ENCODE results near the gene NOP53. TPM values are rescaled to one million over a fixed set of nuclear protein-coding genes. Genes with fewer than 3 reads are reported as not detected.

Gene NOP53
- total and polyA plus RNA-seq, 9 of the 15 experiments (the other 6 are each of a cell fraction or from before 2014, with no cell fraction given): 6.5 to 274 (median 145) TPM

DNA sequence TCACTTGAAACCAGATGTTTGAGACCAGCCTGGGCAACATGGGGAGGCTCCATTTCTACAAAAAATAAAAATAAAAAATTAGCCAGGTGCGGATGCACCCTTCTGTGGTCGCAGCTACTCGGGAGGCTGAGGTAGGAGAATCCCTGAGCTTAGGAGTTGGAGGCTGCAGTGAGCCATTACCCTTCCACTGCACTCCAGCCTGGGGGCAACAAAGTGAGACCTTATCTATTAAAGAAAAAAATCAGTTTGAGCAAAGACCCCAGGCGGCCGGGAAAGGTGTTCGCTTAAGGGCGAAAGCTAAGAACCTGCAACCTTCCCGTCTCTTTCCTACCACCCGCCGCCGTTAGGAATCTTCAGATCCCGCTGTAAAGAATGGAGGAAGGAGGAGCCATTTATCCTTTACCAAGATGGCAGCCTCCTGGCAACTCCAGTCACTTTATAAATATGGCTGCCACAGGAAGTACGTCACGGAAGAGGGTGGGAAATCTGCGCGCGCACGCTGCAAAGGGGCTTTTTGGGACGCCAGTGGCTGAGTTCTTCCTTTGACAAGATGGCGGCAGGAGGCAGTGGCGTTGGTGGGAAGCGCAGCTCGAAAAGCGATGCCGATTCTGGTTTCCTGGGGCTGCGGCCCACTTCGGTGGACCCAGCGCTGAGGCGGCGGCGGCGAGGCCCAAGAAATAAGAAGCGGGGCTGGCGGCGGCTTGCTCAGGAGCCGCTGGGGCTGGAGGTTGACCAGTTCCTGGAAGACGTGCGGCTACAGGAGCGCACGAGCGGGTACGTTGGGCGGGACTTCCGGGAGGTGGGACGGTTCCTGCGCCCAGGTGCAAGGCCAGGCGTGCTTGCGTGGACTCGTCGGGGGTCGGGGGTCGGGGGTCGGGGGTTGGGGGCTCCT, at the start of gene NOP53 (continued):
- TF ChIP-seq NELFE (IDR thresholded peaks at IDR 0.05; ENCODE audit: insufficient read depth, insufficient read length) (no peak), TRIM28 (IDR thresholded peaks at IDR 0.05) (no peak), COPS2 (conservative IDR thresholded peaks at IDR 0.05) (no peak), ZNF699 (CRISPR knock-in tag; IDR thresholded peaks at IDR 0.05; ENCODE audit: insufficient replicate concordance) (no peak), THRAP3 (IDR thresholded peaks at IDR 0.05; ENCODE audit: borderline replicate concordance) (no peak), MYC (IDR thresholded peaks at IDR 0.05; ENCODE audit: low read depth, low read length) (peak; percentile 85), MYC (CRISPR knock-in tag; IDR thresholded peaks at IDR 0.05; ENCODE audit: borderline replicate concordance, low read depth) (no peak), WHSC1 (IDR thresholded peaks at IDR 0.05; ENCODE audit: low read length) (no peak), POLR2B (IDR thresholded peaks at IDR 0.05; ENCODE audit: low read depth, partially characterized antibody) (peak; percentile 96), PYGO2 (tag; IDR thresholded peaks at IDR 0.05) (peak; percentile 54; the same call in 1 of the 2 replicates), ZKSCAN3 (CRISPR knock-in tag; IDR thresholded peaks at IDR 0.05) (no peak), SMC3 (conservative IDR thresholded peaks at IDR 0.05; ENCODE audit: insufficient read depth, low read depth, low read length) (no peak)
- TF ChIP-seq, protein P1, sequence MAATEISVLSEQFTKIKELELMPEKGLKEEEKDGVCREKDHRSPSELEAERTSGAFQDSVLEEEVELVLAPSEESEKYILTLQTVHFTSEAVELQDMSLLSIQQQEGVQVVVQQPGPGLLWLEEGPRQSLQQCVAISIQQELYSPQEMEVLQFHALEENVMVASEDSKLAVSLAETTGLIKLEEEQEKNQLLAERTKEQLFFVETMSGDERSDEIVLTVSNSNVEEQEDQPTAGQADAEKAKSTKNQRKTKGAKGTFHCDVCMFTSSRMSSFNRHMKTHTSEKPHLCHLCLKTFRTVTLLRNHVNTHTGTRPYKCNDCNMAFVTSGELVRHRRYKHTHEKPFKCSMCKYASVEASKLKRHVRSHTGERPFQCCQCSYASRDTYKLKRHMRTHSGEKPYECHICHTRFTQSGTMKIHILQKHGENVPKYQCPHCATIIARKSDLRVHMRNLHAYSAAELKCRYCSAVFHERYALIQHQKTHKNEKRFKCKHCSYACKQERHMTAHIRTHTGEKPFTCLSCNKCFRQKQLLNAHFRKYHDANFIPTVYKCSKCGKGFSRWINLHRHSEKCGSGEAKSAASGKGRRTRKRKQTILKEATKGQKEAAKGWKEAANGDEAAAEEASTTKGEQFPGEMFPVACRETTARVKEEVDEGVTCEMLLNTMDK (IDR thresholded peaks at IDR 0.05; ENCODE audit: borderline replicate concordance, insufficient read depth, low read depth, low read length, poor library complexity, severe bottlenecking): no peak
- TF ChIP-seq, protein P2, sequence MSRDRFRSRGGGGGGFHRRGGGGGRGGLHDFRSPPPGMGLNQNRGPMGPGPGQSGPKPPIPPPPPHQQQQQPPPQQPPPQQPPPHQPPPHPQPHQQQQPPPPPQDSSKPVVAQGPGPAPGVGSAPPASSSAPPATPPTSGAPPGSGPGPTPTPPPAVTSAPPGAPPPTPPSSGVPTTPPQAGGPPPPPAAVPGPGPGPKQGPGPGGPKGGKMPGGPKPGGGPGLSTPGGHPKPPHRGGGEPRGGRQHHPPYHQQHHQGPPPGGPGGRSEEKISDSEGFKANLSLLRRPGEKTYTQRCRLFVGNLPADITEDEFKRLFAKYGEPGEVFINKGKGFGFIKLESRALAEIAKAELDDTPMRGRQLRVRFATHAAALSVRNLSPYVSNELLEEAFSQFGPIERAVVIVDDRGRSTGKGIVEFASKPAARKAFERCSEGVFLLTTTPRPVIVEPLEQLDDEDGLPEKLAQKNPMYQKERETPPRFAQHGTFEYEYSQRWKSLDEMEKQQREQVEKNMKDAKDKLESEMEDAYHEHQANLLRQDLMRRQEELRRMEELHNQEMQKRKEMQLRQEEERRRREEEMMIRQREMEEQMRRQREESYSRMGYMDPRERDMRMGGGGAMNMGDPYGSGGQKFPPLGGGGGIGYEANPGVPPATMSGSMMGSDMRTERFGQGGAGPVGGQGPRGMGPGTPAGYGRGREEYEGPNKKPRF (IDR thresholded peaks at IDR 0.05; ENCODE audit: low read depth, low read length): no peak
- TF ChIP-seq, protein P3, sequence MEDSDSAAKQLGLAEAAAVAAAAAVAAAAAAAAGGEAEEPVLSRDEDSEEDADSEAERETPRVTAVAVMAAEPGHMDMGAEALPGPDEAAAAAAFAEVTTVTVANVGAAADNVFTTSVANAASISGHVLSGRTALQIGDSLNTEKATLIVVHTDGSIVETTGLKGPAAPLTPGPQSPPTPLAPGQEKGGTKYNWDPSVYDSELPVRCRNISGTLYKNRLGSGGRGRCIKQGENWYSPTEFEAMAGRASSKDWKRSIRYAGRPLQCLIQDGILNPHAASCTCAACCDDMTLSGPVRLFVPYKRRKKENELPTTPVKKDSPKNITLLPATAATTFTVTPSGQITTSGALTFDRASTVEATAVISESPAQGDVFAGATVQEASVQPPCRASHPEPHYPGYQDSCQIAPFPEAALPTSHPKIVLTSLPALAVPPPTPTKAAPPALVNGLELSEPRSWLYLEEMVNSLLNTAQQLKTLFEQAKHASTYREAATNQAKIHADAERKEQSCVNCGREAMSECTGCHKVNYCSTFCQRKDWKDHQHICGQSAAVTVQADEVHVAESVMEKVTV (CRISPR knock-in tag; IDR thresholded peaks at IDR 0.05): no peak
- TF ChIP-seq, protein P4, sequence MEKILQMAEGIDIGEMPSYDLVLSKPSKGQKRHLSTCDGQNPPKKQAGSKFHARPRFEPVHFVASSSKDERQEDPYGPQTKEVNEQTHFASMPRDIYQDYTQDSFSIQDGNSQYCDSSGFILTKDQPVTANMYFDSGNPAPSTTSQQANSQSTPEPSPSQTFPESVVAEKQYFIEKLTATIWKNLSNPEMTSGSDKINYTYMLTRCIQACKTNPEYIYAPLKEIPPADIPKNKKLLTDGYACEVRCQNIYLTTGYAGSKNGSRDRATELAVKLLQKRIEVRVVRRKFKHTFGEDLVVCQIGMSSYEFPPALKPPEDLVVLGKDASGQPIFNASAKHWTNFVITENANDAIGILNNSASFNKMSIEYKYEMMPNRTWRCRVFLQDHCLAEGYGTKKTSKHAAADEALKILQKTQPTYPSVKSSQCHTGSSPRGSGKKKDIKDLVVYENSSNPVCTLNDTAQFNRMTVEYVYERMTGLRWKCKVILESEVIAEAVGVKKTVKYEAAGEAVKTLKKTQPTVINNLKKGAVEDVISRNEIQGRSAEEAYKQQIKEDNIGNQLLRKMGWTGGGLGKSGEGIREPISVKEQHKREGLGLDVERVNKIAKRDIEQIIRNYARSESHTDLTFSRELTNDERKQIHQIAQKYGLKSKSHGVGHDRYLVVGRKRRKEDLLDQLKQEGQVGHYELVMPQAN (IDR thresholded peaks at IDR 0.05; ENCODE audit: borderline replicate concordance): peak; percentile 93
- TF ChIP-seq, protein P5, sequence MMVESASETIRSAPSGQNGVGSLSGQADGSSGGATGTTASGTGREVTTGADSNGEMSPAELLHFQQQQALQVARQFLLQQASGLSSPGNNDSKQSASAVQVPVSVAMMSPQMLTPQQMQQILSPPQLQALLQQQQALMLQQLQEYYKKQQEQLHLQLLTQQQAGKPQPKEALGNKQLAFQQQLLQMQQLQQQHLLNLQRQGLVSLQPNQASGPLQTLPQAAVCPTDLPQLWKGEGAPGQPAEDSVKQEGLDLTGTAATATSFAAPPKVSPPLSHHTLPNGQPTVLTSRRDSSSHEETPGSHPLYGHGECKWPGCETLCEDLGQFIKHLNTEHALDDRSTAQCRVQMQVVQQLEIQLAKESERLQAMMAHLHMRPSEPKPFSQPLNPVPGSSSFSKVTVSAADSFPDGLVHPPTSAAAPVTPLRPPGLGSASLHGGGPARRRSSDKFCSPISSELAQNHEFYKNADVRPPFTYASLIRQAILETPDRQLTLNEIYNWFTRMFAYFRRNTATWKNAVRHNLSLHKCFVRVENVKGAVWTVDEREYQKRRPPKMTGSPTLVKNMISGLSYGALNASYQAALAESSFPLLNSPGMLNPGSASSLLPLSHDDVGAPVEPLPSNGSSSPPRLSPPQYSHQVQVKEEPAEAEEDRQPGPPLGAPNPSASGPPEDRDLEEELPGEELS (CRISPR knock-in tag; IDR thresholded peaks at IDR 0.05; ENCODE audit: borderline replicate concordance): no peak
